ENCODE results near the gene OR51V1.

The OR51V1 gene

GRCh38 chr11:5229796-5230195 is 29.3 kb upstream of the OR51V1 start:
- Histone ChIP-seq H3K36me3 (no peaks in the 10 kb centered on the region), H3K27me3 (no peaks in the 10 kb centered on the region), H3K9me3 (no peaks in the 10 kb centered on the region), H3K4me1 (ENCODE audit: control insufficient read depth in 1 of 2, insufficient read depth in 1 of 2, low read depth in 1 of 2, low read length in 1 of 2) (no peaks in the 10 kb centered on the region), H3K4me3 (ENCODE audit: low read depth in 1 of 2, low read length in 1 of 2) (no peak overlapping the region), H3K27ac (no peak overlapping the region)
- TF ChIP-seq CTCF (IDR thresholded peaks at IDR 0.05), result no peak

- Histone ChIP-seq H3K27me3 (no peaks in the 10 kb centered on the region), H3K4me1 (ENCODE audit: control insufficient read depth in 1 of 2, insufficient read depth in 1 of 2, low read depth in 1 of 2, low read length in 1 of 2) (no peaks in the 10 kb centered on the region), H3K27ac (no peak overlapping the region), H3K4me3 (ENCODE audit: low read depth in 1 of 2, low read length in 1 of 2) (no peak overlapping the region), H3K9me3 (no peaks in the 10 kb centered on the region), H3K36me3 (no peaks in the 10 kb centered on the region)
- no peak for TF ChIP-seq CTCF (IDR thresholded peaks at IDR 0.05)
Measured at GRCh38 chr11:5229356-5229755, 28.9 kb upstream of the OR51V1 start.

- no peaks in the 10 kb centered on the region for H3K4me1 ChIP-seq (ENCODE audit: control insufficient read depth in 1 of 2, insufficient read depth in 1 of 2, low read depth in 1 of 2, low read length in 1 of 2)
- H3K27ac ChIP-seq, result no peak overlapping the region
- no peaks in the 10 kb centered on the region for H3K27me3 ChIP-seq
- no peak for TF ChIP-seq CTCF (IDR thresholded peaks at IDR 0.05)
- no peak overlapping the region for H3K4me3 ChIP-seq (ENCODE audit: low read depth in 1 of 2, low read length in 1 of 2)
- H3K36me3 ChIP-seq, result no peaks in the 10 kb centered on the region
- no peaks in the 10 kb centered on the region for H3K9me3 ChIP-seq
Measured at GRCh38 chr11:5228124-5228523, 27.6 kb upstream of the OR51V1 start.

- Histone ChIP-seq H3K4me1 (ENCODE audit: control insufficient read depth in 1 of 2, insufficient read depth in 1 of 2, low read depth in 1 of 2, low read length in 1 of 2) (no peaks in the 10 kb centered on the region), H3K27ac (no peak overlapping the region), H3K27me3 (no peaks in the 10 kb centered on the region), H3K4me3 (ENCODE audit: low read depth in 1 of 2, low read length in 1 of 2) (no peak overlapping the region), H3K36me3 (no peaks in the 10 kb centered on the region), H3K9me3 (no peaks in the 10 kb centered on the region)
- TF ChIP-seq CTCF (IDR thresholded peaks at IDR 0.05), result no peak
Measured at GRCh38 chr11:5227681-5228080, 27.2 kb upstream of the OR51V1 start.

GRCh38 chr11:5226732-5227310 is 26.3 kb upstream of the OR51V1 start, which contains the start of gene HBB:
TSS of gene HBB (minus strand) at chr11:5227071. CDS start at chr11:5227021, 50 bp downstream.
- Histone ChIP-seq H3K36me3 (no peaks in the 10 kb centered on the region), H3K27ac (no peak within 1 kb of the TSS), H3K27me3 (no peaks in the 10 kb centered on the region), H3K4me3 (ENCODE audit: low read depth in 1 of 2, low read length in 1 of 2) (no peak within 1 kb of the TSS), H3K9me3 (no peaks in the 10 kb centered on the region), H3K4me1 (ENCODE audit: control insufficient read depth in 1 of 2, insufficient read depth in 1 of 2, low read depth in 1 of 2, low read length in 1 of 2) (no peaks in the 10 kb centered on the region)
- no peak for TF ChIP-seq CTCF (IDR thresholded peaks at IDR 0.05)

GRCh38 chr11:5225480-5225871 is 25.0 kb upstream of the OR51V1 start:
- TF ChIP-seq CTCF (IDR thresholded peaks at IDR 0.05), result no peak
- Histone ChIP-seq H3K4me1 (ENCODE audit: control insufficient read depth in 1 of 2, insufficient read depth in 1 of 2, low read depth in 1 of 2, low read length in 1 of 2) (no peaks in the 10 kb centered on the region), H3K4me3 (ENCODE audit: low read depth in 1 of 2, low read length in 1 of 2) (no peak overlapping the region), H3K27ac (no peak overlapping the region), H3K27me3 (no peaks in the 10 kb centered on the region), H3K9me3 (no peaks in the 10 kb centered on the region), H3K36me3 (no peaks in the 10 kb centered on the region)
